NCI-H510A (cell line): Measurements from ENCODE around the gene BORCS5.
"Not testable (repeated sequence)": the region's sequence is repeated elsewhere in the genome, so short reads cannot be mapped to it uniquely, and the experiment has no call there.

Experiments used
- DNase-seq: peaks from one replicate; lab custom pipeline; 2025; lab: John Stamatoyannopoulos, UW

BORCS5 gene

GRCh38 chr12:12392413-12392812 is 35.5 kb downstream of the BORCS5 start:
- DNase-seq = no peak

- DNase-seq = no peak
These were observed 36.3 kb downstream of the BORCS5 start for GRCh38 chr12:12393171-12393570.

- DNase-seq = no peak
These were observed 39.8 kb downstream of the BORCS5 start for GRCh38 chr12:12396694-12397093.

GRCh38 chr12:12397184-12397583 is 40.3 kb downstream of the BORCS5 start:
- DNase-seq = no peak

- no peak for DNase-seq
These were observed 41.4 kb downstream of the BORCS5 start for GRCh38 chr12:12398026-12398859.

- no peak for DNase-seq
These were observed 42.3 kb downstream of the BORCS5 start for GRCh38 chr12:12399161-12399560.

- no peak for DNase-seq
These were observed 43.0 kb downstream of the BORCS5 start for GRCh38 chr12:12399776-12400305.

GRCh38 chr12:12400793-12401192 is 43.9 kb downstream of the BORCS5 start:
- no peak for DNase-seq

GRCh38 chr12:12403264-12404248 is 46.7 kb downstream of the BORCS5 start:
- DNase-seq = no peak

GRCh38 chr12:12404297-12404696 is 47.4 kb downstream of the BORCS5 start:
- DNase-seq = no peak

- DNase-seq = no peak
These were observed 49.0 kb downstream of the BORCS5 start for GRCh38 chr12:12405882-12406281.

- no peak for DNase-seq
These were observed 49.9 kb downstream of the BORCS5 start for GRCh38 chr12:12406762-12407161.

GRCh38 chr12:12408265-12408690 is 51.4 kb downstream of the BORCS5 start:
- DNase-seq = no peak

GRCh38 chr12:12409337-12409736 is 52.5 kb downstream of the BORCS5 start:
- DNase-seq = not testable (repeated sequence)

GRCh38 chr12:12415886-12416285 is 59.0 kb downstream of the BORCS5 start:
- DNase-seq = no peak

GRCh38 chr12:12419165-12419564 is 62.3 kb downstream of the BORCS5 start:
- not testable (repeated sequence) for DNase-seq

- no peak for DNase-seq
These were observed 66.5 kb downstream of the BORCS5 start for GRCh38 chr12:12423367-12423766.

- no peak for DNase-seq
These were observed 68.1 kb downstream of the BORCS5 start for GRCh38 chr12:12425001-12425400.

GRCh38 chr12:12425616-12426015 is 68.7 kb downstream of the BORCS5 start:
- no peak for DNase-seq

GRCh38 chr12:12427568-12427967 is 70.7 kb downstream of the BORCS5 start:
- no peak for DNase-seq

GRCh38 chr12:12428047-12428446 is 71.2 kb downstream of the BORCS5 start:
- no peak for DNase-seq

GRCh38 chr12:12428961-12429657 is 72.2 kb downstream of the BORCS5 start:
- no peak for DNase-seq
